HG03342 (cell line): ENCODE data around the gene IL15RA.
"Not testable (repeated sequence)": the region's sequence is repeated elsewhere in the genome, so short reads cannot be mapped to it uniquely, and the experiment has no call there.

Experiments
- ATAC-seq: cut with Tn5 transposase; IDR thresholded peaks from one replicate; pipeline ENCODE4 v1.9.1; 2021; ENCODE audit warnings: mild to moderate bottlenecking, moderate library complexity; ENCODE audit not compliant: unreplicated experiment

The IL15RA gene

DNA sequence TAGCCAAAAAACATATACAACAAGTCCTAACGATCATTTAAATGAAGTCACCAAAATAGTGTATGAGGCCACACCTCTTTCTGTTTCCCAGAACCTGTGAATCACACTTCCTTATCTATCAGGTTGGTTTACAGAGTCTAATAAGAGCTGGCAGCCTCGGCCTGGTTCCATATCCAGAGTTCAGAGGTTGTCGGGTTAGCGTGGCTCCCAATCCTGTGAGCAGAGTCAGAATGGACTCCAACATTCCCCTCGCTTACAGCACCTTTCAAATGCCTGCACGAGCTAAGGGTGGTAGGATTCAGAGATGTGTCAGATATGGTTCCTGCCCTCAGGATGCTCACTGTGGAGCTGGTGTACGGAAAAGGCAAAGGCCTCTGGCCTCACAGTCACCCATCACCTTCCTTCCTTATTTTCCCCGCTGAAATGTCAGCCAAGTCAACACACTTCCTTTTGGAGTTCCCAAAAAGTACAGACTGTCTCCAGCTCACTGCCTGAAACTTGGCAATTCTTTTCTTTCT is 6.0 kb downstream of the IL15RA start:
- no peak for ATAC-seq

DNA sequence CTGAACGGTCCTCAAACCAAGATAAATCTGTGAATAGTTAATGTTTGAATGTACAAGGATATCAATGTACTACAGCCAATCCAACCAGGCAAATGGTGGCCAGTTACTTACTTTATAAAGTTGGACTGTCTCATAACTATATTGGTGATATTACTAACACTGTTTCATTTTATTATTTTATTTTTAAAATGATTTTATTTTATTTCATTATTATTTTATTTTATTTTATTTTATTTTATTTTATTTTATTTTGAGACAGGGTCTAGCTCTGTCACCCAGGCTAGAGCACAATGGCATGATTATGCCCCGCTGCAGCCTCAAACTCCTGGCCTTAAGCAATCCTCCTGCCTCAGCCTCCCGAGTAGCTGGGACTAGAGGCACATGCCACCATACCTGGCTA is 6.8 kb downstream of the IL15RA start:
- ATAC-seq = no peak

DNA sequence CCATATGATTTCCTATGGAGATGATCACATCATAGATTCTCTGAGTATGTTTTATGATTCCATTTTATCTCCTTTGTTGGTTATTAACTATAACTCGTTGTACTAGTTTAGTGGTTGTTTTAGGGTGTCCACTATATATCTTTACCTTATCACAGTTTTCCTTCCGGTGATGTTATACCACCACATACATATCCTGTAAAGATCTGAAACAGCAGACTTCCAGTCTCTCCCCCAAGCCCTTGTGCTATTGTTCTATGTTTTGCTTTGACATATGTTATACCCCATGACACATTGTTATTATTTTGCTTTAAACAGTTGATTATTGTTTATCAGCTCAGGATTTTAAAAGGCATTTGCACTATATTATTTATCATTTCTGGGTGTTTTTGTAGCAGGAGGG is 7.3 kb downstream of the IL15RA start:
- no peak for ATAC-seq

DNA sequence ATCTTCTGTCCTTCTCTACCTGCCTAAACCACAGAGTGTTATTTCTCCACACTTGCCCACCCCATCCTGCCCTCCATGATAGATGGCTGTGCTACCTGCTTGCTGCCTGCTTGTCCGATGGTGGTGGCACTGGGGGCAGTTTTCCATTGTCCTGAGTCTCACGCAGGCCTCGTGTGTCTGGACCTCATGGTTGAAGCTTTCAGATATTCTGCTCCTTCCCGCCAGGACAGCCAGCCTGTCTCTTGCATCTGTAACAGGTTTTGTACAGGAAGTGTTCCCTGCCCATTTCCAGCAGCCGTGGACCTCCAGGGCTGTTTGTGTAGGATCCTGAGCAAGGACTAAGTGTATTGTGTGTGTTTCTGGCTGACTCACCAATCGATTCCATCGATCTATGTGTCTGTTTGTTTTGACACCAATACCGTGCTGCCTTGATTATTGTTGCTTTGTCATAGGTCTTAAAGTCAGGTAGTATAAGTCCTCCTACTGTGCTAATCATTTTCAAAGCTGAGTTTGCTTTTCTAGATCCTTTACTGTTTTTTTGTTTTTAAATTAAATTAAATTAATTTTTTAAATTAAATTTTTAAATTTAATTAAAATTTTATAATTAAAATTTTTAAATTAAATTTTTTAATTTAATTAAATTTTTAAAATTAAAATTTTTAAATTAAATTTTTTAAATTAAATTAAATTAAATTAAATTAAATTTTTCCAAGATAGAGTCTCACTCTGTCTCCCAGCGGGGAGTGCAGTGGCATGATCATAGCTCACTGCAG is 8.5 kb downstream of the IL15RA start:
- no peak for ATAC-seq

DNA sequence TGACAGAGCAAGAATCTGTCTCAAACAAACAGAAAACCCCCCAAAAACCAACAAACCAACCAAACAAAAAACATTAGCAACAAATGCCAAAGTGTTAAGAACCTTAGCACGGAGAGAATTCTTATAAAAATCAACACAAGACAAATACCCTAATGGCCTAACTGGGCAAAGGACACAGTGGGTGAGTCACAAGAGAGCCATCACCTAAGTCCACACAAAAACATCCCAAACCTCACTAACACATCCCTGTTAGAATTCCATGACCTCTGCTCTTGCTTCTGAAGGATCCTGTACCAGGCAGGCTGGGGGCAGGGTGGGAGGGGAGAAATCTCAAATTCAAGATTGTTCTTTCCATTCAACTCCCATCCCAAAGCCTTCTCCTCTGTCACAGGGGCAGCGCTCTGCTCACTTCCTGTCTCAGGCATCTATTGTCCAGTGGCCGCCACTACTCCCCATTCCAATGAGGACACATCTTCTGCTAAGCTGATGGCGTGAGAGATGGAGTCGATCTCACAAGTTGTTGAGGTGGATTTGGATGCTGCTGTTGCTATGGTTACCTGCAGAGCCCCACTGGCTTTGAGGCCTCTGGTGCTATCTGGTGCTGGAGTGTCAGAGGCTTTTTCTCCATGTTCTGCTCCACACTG is 9.2 kb downstream of the IL15RA start:
- ATAC-seq = no peak

DNA sequence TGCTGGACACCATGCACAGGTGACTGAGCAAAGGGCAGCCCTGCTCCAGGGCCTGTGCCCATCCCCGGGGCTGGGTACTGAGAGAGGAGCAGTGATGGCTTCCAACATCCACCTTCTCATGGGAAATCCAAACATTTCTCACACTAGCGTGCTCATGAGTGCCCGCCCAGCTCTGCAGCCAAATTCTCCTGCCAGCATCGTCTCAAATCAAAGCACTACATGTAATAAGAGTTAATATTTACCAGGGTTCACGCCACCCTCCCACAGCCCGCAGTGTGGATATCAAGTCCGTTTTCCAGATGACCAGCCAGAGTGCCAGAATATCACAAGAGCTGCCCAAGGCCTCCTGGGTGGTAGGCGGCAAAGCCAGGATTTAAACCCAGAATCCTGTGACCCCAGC is 12.1 kb downstream of the IL15RA start:
- ATAC-seq = no peak

DNA sequence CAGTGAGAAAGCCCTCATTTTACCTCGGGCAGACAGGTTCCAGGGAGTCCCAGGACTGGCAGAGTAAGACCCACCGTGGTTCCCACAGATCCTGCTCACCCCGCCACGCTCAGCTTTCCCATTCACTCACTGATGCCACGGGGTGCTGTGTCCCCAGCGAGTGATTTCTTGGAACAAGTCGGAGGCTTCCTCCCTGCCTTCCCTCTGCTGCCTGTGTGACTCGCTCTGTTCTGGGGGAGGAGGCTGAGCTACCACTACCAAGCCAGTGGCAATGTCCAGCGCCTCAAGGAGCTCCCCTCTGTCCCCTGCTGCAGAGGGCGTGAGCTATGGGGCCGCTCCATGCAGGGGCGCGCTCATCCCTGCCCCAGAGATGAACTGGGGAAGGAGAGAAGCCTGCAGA is 12.6 kb downstream of the IL15RA start:
- no peak for ATAC-seq

DNA sequence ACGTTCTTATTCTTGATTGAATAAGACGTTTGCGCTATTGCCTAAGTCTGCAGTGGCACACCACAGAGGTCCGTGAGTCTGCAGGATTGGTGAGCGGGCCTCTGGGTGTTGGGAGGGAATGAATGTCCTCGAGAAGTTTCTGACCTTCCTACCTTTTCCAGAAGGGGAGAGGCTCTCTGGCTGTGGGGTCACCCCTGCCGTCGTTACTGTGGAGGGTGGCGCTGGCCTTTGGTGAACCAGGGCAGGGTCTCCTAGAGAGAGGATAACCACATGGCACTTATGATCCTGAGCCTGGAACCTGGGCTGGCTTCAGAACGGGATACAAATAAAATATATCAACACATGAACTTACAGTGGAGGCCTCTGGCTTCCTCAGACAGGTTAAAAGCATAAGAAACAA is 13.8 kb downstream of the IL15RA start:
- ATAC-seq = no peak

DNA sequence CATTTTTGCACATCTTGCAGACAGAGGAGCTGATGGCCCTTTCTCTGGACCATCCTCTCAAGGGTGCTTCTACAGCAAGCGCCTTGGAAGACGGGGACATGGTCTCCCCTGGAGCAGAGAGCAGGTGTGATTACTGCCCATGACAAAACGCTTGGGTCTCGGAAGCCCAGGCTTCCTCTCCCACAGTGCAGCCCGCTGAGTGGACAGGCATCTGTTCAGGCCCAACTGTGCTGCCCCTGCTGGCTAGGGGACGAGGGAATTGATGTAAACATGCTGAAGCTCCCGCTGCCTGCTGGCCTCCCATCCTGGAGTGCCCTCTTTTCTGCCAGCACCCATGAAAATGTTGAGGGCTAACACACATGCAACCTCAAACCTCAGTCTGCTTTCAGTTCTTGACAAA is 14.3 kb downstream of the IL15RA start:
- no peak for ATAC-seq

DNA sequence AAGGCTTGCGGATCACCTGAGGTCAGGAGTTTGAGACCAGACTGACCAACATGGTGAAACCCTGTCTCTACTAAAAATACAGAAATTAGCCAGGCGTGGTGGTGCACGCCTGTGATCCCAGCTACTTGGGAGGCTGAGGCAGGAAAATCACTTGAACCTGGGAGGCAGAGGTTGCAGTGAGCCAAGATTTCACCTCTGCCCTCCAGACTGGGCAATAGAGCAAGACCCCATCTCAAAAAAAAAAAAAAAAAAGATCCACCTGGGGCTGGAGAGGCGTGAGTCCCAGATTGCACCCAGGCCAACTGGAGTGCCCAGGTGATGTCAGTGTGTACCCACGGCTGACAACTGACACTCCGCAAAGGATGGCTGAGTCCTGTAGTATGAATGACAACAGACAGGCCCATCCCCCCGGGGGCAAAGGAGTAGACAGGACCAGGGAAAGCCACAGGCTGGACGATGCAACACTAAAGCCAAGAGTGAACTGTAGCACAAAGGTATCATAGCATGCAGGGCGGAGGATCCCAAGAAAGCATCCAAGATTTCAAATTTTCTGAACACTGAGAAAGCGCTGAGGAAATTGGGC is 14.9 kb downstream of the IL15RA start:
- not testable (repeated sequence) for ATAC-seq

DNA sequence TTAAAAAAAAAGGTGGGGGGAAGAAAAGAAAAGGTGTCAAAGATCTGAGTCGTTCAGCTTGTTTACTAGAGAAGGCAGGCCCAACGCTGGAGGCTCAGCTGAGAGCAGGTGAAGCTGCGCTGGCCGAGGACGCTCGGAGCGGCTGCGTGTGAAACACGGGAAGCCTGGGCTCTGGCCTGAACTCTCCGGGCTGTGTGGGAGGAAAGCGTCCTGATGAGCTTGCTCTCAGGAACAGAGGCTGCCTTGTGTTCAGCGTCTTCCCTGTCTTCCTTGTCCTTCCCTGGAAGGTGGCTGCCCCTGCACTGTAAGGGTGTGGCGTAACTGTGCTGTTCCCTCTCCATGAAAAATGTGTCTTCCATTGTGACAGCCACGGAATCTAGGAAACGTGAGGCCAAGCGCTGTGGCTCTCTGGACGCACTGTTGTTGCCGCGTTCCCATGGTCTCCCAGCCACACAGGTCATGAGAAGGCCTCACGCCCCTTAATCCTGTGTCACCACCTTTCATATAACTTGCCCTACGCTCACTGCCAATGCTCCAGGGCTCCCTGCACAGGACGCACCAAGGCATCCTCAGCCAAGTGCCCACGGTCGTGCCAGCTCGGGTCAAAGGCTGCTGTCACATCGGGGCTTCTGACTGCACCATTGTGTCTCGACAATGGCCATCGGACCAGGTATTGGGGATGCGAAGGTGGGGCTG is 15.8 kb downstream of the IL15RA start:
- no peak for ATAC-seq

DNA sequence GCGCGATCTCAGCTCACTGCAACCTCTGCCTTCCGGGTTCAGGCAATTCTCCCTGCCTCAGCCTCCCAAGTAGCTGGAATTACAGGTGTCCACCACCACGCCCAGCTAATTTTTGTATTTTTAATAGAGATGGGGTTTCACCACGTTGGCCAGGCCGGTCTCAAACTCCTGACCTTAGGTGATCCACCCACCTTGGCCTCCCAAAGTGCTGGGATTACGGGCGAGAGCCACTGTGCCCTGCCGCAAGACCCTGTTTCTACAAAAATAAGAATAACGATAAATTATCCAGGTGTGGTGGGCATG is 16.4 kb downstream of the IL15RA start:
- ATAC-seq = not testable (repeated sequence)

DNA sequence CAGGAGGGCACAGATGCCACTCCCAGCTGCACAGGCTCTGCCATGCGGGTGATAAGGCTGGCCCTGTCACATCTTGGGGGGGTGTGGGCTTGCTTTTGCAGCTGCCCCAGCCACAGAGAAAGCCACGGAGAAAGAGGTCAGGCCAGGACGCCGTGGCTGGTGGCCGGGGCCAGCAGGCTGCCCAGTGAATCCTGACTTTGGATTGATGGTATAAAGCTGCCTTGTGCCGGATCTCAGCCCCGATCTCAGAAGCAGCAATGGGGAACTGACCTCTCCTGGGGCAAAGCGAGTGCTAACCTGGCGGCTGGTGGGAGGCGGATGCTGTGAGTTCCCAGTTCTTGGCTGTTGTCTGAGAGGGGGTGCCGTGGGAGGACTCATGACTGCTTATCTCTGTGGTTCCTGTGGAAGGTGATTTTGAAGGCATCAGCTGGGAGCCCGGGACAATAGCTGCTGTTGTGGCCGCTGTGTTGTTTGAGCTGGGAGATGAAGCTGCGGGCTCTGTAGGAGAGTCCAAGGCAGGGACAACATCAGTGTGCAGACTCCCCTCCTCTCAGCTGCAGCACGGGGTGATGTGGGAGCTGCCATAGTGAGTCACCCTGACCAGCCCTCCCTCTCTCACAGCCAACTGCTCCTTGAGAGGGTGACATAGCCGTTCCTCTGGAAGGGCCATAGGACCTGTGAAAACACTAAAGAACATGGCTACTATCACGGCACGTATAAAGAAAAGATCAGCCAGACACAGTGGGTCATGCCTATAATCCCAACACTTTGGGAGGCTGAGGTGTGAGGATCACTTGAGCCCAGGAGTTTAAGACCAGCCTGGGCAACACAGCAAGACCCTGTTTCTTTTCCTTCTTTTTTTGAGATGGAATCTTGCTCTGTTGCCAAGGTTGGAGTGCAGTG is 17.0 kb downstream of the IL15RA start:
- ATAC-seq = no peak

DNA sequence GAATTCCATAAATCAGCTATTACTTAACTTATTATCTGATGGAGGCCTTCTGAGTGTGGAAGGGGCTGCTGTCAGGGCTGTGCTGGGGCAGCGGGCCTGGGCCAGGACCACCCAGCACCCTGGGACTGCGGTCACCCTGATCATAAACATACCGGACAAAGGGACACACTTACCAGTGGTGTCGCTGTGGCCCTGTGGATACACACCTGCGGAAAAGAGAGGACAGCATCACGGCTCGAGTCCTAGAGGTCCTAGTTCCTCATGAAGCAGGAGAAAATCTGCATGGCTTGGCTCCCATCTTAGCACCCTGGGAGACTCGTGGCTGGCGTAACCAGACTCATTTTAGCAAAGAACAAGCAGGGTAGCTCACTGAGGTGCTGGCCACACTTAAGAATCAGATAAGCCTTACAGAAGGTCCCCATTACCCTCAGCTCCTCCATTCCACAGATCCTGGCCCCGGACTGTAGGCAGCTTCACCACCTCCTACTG is 17.7 kb downstream of the IL15RA start:
- no peak for ATAC-seq

DNA sequence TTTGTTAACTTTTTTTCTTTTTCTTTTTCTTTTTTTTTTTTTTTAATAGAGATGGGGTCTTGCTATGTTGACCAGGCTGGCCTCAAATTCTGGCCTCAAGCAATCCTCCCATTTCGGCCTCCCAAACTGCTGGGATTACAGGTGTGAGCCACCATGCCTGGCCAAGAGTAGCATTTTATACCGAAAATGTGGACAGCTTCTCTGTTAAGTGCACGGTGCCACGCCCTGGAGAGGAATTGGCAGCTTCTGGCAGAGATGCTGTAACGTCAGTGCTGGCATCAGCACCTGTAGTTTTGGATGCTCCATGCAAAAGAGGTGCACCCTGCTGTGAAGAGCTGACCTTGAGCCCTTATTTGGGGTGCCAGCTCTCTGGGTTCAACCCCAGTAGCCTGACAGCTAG is 18.2 kb downstream of the IL15RA start:
- no peak for ATAC-seq

DNA sequence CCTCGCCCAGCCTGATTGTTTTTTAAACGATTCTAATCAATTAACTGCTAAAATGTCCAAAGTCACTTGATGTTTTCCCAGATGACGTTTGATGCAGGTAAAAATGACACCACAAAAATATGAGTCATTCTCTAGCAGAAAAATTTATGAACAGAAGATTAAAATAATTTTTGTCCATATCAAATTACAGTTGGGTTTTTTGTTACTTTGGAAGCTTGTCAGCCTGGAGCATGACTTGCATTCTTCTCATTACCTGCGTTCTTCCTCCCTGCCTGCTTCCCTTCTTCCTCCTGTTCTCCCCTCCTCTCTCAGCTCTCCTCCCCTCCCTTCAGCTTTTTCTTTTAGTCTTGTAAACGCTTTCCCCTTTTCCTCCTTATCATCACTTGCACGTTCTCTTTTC is 18.7 kb downstream of the IL15RA start:
- ATAC-seq = no peak

DNA sequence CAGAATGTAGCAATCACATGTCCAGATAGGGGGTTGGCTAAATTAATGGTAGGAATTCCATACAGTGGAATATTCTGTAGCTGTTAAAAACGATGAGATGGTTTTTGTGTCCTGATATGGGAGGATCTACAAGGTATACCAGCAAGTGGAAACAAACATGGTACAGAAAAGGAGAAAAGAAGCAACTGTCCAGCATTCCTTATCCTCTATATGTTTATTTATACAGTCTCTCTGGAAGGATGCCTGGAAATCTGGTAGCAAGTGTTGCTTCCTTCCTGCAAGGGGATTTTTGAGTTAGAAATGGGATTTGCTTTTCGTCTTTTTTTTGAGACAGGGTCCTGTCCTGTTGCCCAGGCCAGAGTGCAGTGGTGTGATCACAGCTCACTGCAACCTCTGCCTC is 19.3 kb downstream of the IL15RA start:
- ATAC-seq = no peak

DNA sequence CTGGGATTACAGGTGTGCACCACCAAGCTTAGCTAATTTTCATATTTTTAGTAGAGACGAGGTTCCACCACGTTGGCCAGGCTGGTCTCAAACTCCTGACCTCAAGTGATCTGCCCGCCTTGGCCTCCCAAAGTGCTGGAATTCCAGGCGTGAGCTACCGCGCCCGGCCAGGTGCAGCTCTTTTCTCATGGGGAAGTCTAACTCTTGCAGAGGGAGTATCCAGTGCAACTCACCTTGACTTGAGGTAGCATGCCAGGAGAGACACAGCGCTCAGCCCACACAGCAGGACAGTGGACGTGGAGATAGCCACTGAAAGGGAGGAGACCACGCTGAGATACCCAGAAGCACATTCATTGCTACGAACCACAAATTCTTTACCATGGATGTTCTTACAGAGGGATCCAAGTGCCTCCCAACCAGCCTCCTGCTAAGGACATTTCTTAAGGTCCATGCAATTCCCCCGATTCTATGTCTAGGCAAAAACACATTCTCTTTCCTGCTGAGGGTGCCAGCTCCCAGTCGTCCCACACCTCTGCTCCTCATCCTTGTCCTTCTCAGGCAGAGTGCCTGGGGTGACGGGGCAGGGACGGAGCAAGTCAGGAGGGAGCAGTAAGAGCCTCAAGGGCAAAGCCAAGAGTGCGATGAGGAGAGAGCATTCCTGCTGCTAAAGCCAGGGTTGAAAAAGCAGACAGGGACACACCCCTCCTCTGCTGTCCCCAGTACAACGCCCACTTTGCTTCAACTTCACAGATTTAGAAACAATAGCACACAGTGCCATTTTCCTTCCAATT is 21.0 kb downstream of the IL15RA start:
- no peak for ATAC-seq

DNA sequence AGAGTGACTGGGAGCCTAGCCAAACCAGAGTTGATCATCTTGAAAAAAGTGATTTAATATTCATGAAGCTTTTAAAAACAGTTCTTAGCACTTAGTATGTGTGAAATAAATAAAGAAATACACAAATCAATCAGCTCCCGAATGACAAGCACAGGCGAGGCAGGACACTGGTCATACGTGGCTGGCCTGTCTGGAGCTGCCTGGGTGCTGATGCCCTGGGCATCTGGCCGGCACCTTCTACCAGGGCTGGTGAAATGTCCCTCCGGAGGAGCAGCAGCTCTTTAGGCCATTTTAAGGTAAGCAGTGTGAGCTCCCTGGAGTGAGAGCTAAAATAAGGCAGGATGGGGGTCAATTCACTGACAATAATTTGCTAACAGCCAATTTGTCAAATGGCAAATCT is 23.7 kb downstream of the IL15RA start:
- no peak for ATAC-seq
